ENCODE results near the gene SLC4A5.

The SLC4A5 gene

DNA sequence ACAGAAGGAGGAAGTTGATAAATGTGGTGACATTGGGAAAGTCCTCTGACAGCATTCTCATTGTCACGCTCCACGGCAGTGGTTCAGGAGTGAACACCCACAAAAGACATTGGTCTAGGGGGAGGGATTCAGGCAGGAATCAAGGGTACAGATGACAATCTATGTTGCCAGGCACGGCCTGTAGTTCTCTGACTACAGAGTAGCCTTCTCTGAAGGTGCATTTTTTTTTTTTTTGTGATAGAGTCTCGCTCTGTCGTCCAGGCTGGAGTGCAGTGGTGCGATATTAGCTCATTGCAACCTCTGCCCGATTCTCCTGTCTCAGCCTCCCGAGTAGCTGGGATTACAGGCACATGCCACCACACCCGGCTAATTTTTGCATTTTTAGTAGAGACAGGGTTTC lies 157.2 kb downstream of the SLC4A5 start:
- Histone ChIP-seq H3K27me3 (ENCODE audit: control insufficient read depth in 3 of 3, insufficient read depth in 3 of 3, low read depth in 1 of 3, low read length in 3 of 3) (peaks cover 0 to 3% (median 0%) of the 10 kb centered on the region in 3 experiments), H2BK12ac (ENCODE audit: low read length) (no peak overlapping the region), H2BK15ac (ENCODE audit: low read length) (no peak overlapping the region), H3K23ac (ENCODE audit: low read depth, low read length, poor library complexity) (no peak overlapping the region), H3K18ac (ENCODE audit: low read length) (no peak overlapping the region), H2AK5ac (ENCODE audit: low read depth, low read length) (no peak overlapping the region), H3K4ac (ENCODE audit: low read length) (no peak overlapping the region), H3K79me1 (ENCODE audit: low read depth, low read length) (no peaks in the 10 kb centered on the region), H3K4me1 (ENCODE audit: control insufficient read depth in 2 of 2, insufficient read depth in 1 of 2, low read depth in 1 of 2, low read length in 2 of 2) (peaks cover 0 to 5% of the 10 kb centered on the region in 2 donors), H2AFZ (ENCODE audit: low read length) (no peak overlapping the region), H3K4me3 (ENCODE audit: low read length in 2 of 2) (no peak overlapping the region), H4K8ac (ENCODE audit: low read depth, low read length) (no peak overlapping the region), H3K4me2 (ENCODE audit: insufficient read depth, low read length, poor library complexity, severe bottlenecking) (no peak overlapping the region), H2BK5ac (ENCODE audit: low read length) (no peak overlapping the region), H3K27ac (replicated peaks; ENCODE audit: low read length) (no peak overlapping the region), H3K9ac (ENCODE audit: low read depth, low read length, poor library complexity) (no peak overlapping the region), H4K91ac (ENCODE audit: low read depth, low read length, poor library complexity) (no peak overlapping the region), H3K36me3 (replicated peaks in 1 of 2; ENCODE audit: control insufficient read depth in 2 of 2, insufficient read depth in 2 of 2, low read length in 2 of 2) (no peaks in the 10 kb centered on the region), H3K14ac (ENCODE audit: low read length) (no peak overlapping the region), H2BK120ac (ENCODE audit: low read depth, low read length) (no peak overlapping the region), H3K9me3 (replicated peaks in 1 of 2; ENCODE audit: control insufficient read depth in 2 of 2, insufficient read depth in 1 of 2, low read depth in 1 of 2, low read length in 2 of 2) (no peaks in the 10 kb centered on the region)
- WGBS, 2 donors (ENCODE audit: extremely low coverage in 2 of 2, insufficient read length in 2 of 2, insufficient replicate concordance in 1 of 2): no CpG with 5 or more reads among the region's 9 CpGs
- DNase-seq (ENCODE audit: low spot score): no peak

DNA sequence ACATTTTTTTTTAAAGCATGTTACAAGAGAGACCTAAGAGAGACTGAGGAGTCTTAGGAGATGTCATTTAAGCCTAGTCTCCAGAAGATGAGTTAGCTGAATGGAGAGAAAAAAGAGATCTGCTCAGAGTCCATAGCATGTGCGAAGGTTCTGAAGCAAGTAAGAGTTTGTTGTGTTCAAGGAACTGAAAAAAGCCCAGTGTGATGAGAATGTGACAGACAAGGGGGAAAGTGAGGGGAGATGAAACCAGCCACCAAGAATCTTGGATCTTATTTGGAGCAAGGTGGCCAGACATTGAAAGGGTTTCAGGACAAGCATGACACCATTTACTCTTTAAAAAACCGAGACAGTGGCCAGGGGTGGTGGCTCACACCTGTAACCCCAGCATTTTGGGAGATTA lies 159.3 kb downstream of the SLC4A5 start:
- Histone ChIP-seq H3K79me1 (ENCODE audit: low read depth, low read length) (no peaks in the 10 kb centered on the region), H3K9me3 (replicated peaks in 1 of 2; ENCODE audit: control insufficient read depth in 2 of 2, insufficient read depth in 1 of 2, low read depth in 1 of 2, low read length in 2 of 2) (no peaks in the 10 kb centered on the region), H3K23ac (ENCODE audit: low read depth, low read length, poor library complexity) (no peak overlapping the region), H2BK5ac (ENCODE audit: low read length) (no peak overlapping the region), H2AFZ (ENCODE audit: low read length) (no peak overlapping the region), H3K4ac (ENCODE audit: low read length) (no peak overlapping the region), H3K4me3 (ENCODE audit: low read length in 2 of 2) (no peak overlapping the region), H3K4me1 (ENCODE audit: control insufficient read depth in 2 of 2, insufficient read depth in 1 of 2, low read depth in 1 of 2, low read length in 2 of 2) (peaks cover 0 to 5% of the 10 kb centered on the region in 2 donors), H3K18ac (ENCODE audit: low read length) (no peak overlapping the region), H3K14ac (ENCODE audit: low read length) (no peak overlapping the region), H4K8ac (ENCODE audit: low read depth, low read length) (no peak overlapping the region), H3K27ac (replicated peaks; ENCODE audit: low read length) (no peak overlapping the region), H2AK5ac (ENCODE audit: low read depth, low read length) (no peak overlapping the region), H3K27me3 (ENCODE audit: control insufficient read depth in 3 of 3, insufficient read depth in 3 of 3, low read depth in 1 of 3, low read length in 3 of 3) (no peaks in the 10 kb centered on the region), H2BK12ac (ENCODE audit: low read length) (no peak overlapping the region), H3K36me3 (replicated peaks in 1 of 2; ENCODE audit: control insufficient read depth in 2 of 2, insufficient read depth in 2 of 2, low read length in 2 of 2) (no peaks in the 10 kb centered on the region), H3K4me2 (ENCODE audit: insufficient read depth, low read length, poor library complexity, severe bottlenecking) (no peak overlapping the region), H2BK15ac (ENCODE audit: low read length) (no peak overlapping the region), H3K9ac (ENCODE audit: low read depth, low read length, poor library complexity) (no peak overlapping the region), H2BK120ac (ENCODE audit: low read depth, low read length) (no peak overlapping the region), H4K91ac (ENCODE audit: low read depth, low read length, poor library complexity) (no peak overlapping the region)
- WGBS, 2 donors (ENCODE audit: extremely low coverage in 2 of 2, insufficient read length in 2 of 2, insufficient replicate concordance in 1 of 2): no CpG with 5 or more reads among the region's 2 CpGs
- no peak for DNase-seq (ENCODE audit: low spot score)

DNA sequence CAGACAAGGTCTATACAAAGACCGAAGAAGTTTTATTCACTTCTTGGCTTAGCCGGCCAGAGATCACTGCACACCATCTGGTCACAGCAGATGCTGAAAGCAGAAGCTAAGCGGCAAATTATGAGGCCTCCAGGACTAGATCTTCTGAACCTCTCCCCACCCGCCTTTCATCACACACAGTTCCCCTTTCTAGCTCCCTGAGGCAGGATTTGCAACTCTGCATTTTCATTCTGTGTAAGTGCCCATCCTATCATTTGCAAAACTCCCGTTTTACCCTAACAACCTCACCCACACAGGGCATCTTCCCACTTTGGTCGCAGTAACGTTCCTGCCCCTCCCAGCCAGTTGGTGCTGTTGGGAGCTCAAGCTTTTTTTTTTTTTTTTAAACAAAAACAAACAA lies 161.5 kb downstream of the SLC4A5 start:
- no peak overlapping the region for H2BK12ac ChIP-seq (ENCODE audit: low read length)

GRCh38 chr2:74179063-74179865 lies 164.0 kb downstream of the SLC4A5 start:
- Histone ChIP-seq H3K9me3 (replicated peaks in 1 of 2; ENCODE audit: control insufficient read depth in 2 of 2, insufficient read depth in 1 of 2, low read depth in 1 of 2, low read length in 2 of 2) (peaks cover 3 to 28% of the 10 kb centered on the region in 2 donors), H3K4me2 (ENCODE audit: insufficient read depth, low read length, poor library complexity, severe bottlenecking) (peak overlapping the region; percentile 25), H2BK120ac (ENCODE audit: low read depth, low read length) (no peak overlapping the region), H4K8ac (ENCODE audit: low read depth, low read length) (no peak overlapping the region), H3K18ac (ENCODE audit: low read length) (no peak overlapping the region), H3K9ac (ENCODE audit: low read depth, low read length, poor library complexity) (no peak overlapping the region), H3K4ac (ENCODE audit: low read length) (no peak overlapping the region), H2BK5ac (ENCODE audit: low read length) (peak overlapping the region; percentile 53), H3K27ac (replicated peaks; ENCODE audit: low read length) (no peak overlapping the region), H2AK5ac (ENCODE audit: low read depth, low read length) (no peak overlapping the region), H3K4me1 (ENCODE audit: control insufficient read depth in 2 of 2, insufficient read depth in 1 of 2, low read depth in 1 of 2, low read length in 2 of 2) (peaks cover 0 to 3% of the 10 kb centered on the region in 2 donors), H3K23ac (ENCODE audit: low read depth, low read length, poor library complexity) (peak overlapping the region; percentile 96), H2BK12ac (ENCODE audit: low read length) (no peak overlapping the region), H3K36me3 (replicated peaks in 1 of 2; ENCODE audit: control insufficient read depth in 2 of 2, insufficient read depth in 2 of 2, low read length in 2 of 2) (peaks cover 4 to 23% of the 10 kb centered on the region in 2 donors), H3K27me3 (ENCODE audit: control insufficient read depth in 3 of 3, insufficient read depth in 3 of 3, low read depth in 1 of 3, low read length in 3 of 3) (no peaks in the 10 kb centered on the region), H2AFZ (ENCODE audit: low read length) (peak overlapping the region; percentile 94), H2BK15ac (ENCODE audit: low read length) (no peak overlapping the region), H3K4me3 (ENCODE audit: low read length in 2 of 2) (peak overlapping the region in 1 of 2 donors; percentile 64), H4K91ac (ENCODE audit: low read depth, low read length, poor library complexity) (no peak overlapping the region), H3K14ac (ENCODE audit: low read length) (no peak overlapping the region), H3K79me1 (ENCODE audit: low read depth, low read length) (no peaks in the 10 kb centered on the region)
- WGBS, 2 donors (ENCODE audit: extremely low coverage in 2 of 2, insufficient read length in 2 of 2, insufficient replicate concordance in 1 of 2): no CpG with 5 or more reads among the region's 25 CpGs
- DNase-seq (ENCODE audit: low spot score): no peak

More for the DNA sequence above, 161.5 kb downstream of the SLC4A5 start:
- no peak overlapping the region for H3K18ac ChIP-seq (ENCODE audit: low read length)
- no peaks in the 10 kb centered on the region for H3K79me1 ChIP-seq (ENCODE audit: low read depth, low read length)
- no peak overlapping the region for H3K4ac ChIP-seq (ENCODE audit: low read length)
- H3K4me3 ChIP-seq (ENCODE audit: low read length in 2 of 2): no peak overlapping the region
- peak overlapping the region; percentile 57 for H2AFZ ChIP-seq (ENCODE audit: low read length)
- H3K4me2 ChIP-seq (ENCODE audit: insufficient read depth, low read length, poor library complexity, severe bottlenecking): no peak overlapping the region
- WGBS, 2 donors (ENCODE audit: extremely low coverage in 2 of 2, insufficient read length in 2 of 2, insufficient replicate concordance in 1 of 2): no CpG with 5 or more reads among the region's 7 CpGs
- no peak overlapping the region for H3K14ac ChIP-seq (ENCODE audit: low read length)
- H2BK5ac ChIP-seq (ENCODE audit: low read length): no peak overlapping the region
- H3K36me3 ChIP-seq (replicated peaks in 1 of 2; ENCODE audit: control insufficient read depth in 2 of 2, insufficient read depth in 2 of 2, low read length in 2 of 2): peaks cover under 1 to 6% of the 10 kb centered on the region in 2 donors
- no peak overlapping the region for H3K27ac ChIP-seq (replicated peaks; ENCODE audit: low read length)
- no peak for DNase-seq (ENCODE audit: low spot score)
- H4K8ac ChIP-seq (ENCODE audit: low read depth, low read length): no peak overlapping the region
- H3K23ac ChIP-seq (ENCODE audit: low read depth, low read length, poor library complexity): no peak overlapping the region
- H2BK120ac ChIP-seq (ENCODE audit: low read depth, low read length): no peak overlapping the region
- H3K9me3 ChIP-seq (replicated peaks in 1 of 2; ENCODE audit: control insufficient read depth in 2 of 2, insufficient read depth in 1 of 2, low read depth in 1 of 2, low read length in 2 of 2): peaks cover under 1 to 6% of the 10 kb centered on the region in 2 donors
- H3K27me3 ChIP-seq (ENCODE audit: control insufficient read depth in 3 of 3, insufficient read depth in 3 of 3, low read depth in 1 of 3, low read length in 3 of 3): no peaks in the 10 kb centered on the region
- H3K9ac ChIP-seq (ENCODE audit: low read depth, low read length, poor library complexity): no peak overlapping the region
- peaks cover 0 to 3% of the 10 kb centered on the region in 2 donors for H3K4me1 ChIP-seq (ENCODE audit: control insufficient read depth in 2 of 2, insufficient read depth in 1 of 2, low read depth in 1 of 2, low read length in 2 of 2)
- H2BK15ac ChIP-seq (ENCODE audit: low read length): no peak overlapping the region
- no peak overlapping the region for H4K91ac ChIP-seq (ENCODE audit: low read depth, low read length, poor library complexity)
- no peak overlapping the region for H2AK5ac ChIP-seq (ENCODE audit: low read depth, low read length)
